Mononuclear cell (primary cell): ENCODE measurements around the gene LRRC66. TPM values are rescaled to one million over a fixed set of nuclear protein-coding genes. Genes with fewer than 3 reads are reported as not detected.

ENCODE experiments used
- H3K27me3 ChIP-seq: 2 replicates; pipeline ENCODE4 v1.6.0; 2011; ENCODE audit warnings: low read length, control low read depth; ENCODE audit not compliant: insufficient read depth
- H3K4me1 ChIP-seq: 2 replicates; pipeline ENCODE4 v1.5.1; 2011; ENCODE audit warnings: mild to moderate bottlenecking, low read length, control low read depth; ENCODE audit not compliant: insufficient read depth
- H3K4me3 ChIP-seq: 2 replicates; pipeline ENCODE4 v1.5.1; 2011; ENCODE audit warnings: mild to moderate bottlenecking, low read length, moderate library complexity
- H3K9me3 ChIP-seq: 2 replicates; pipeline ENCODE4 v1.5.1; 2011; ENCODE audit warnings: low read depth, mild to moderate bottlenecking, control low read depth, low read length
- total RNA-seq: library from RNA; depleted of rRNA; stranded (reverse); fragments of >200 nt; gene quantifications from one replicate; pipeline ENCODE4 v1.2.3, GENCODE V29; 2012

The LRRC66 gene
- total RNA-seq, 1 donor: 0.10 TPM

DNA sequence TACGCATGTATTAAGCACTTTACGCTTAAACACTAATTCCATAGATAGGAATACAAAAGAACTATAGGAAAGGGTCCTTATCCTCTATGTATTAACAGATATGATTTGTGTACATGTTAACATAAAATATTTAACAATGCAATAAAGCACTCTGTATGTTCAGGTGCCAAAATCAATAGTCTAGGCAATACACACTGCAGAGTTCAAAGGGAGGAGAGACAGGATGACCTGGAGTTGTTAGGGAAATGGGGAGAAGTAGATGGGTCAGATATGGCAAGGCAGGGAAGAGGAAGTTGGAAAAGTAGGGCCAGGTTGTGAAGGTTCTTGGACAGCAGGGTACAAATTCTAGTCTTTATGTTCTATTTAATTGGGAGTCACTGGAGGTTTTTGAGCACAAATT is 15.0 kb upstream of the LRRC66 start:
- H3K9me3 ChIP-seq: no peaks in the 10 kb centered on the region
- peaks cover 29% of the 10 kb centered on the region for H3K27me3 ChIP-seq
- peaks cover 7% of the 10 kb centered on the region for H3K4me1 ChIP-seq
- no peak overlapping the region for H3K4me3 ChIP-seq

DNA sequence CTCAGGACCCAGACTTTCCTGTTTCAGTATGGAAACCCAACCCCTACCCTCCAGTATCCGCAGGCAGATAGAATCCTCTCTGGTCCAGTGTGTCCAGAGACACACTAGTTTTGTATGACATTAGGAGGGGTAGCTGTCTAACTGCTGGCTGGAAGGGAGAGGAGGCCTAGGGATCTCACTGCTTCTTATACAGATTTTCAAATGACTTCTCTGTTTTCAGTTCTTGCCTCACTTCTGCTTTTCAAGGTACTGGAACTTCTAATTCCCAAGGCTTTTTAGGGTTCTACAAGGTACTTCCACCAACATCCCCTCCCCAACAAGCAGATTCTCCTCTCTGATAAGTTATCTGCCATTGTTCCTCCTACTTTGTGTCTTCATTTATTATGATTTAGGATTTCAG is 11.8 kb upstream of the LRRC66 start:
- H3K27me3 ChIP-seq: peaks cover 6% of the 10 kb centered on the region
- no peaks in the 10 kb centered on the region for H3K4me1 ChIP-seq
- no peak overlapping the region for H3K4me3 ChIP-seq
- no peaks in the 10 kb centered on the region for H3K9me3 ChIP-seq

DNA sequence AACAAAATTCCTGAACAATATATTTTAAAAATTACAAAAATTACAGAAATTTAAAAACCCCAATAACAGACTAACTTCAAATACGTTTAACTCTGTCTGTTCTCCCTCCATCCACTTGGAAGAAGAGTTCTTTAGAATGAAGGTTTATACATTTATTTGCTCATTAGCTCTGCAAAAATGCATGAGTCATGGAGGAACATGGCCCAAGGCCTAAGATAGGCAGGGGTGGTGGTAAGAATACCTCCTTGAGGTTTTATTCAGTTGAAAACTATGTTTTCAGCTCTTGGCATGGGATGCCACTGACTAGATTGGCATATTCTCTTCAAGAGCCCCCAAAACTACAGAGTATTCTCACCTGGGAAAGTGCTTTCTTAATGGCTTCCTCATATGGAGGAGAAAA is 8.8 kb upstream of the LRRC66 start:
- Histone ChIP-seq H3K4me3 (no peak overlapping the region), H3K9me3 (no peaks in the 10 kb centered on the region), H3K4me1 (no peaks in the 10 kb centered on the region), H3K27me3 (no peaks in the 10 kb centered on the region)

DNA sequence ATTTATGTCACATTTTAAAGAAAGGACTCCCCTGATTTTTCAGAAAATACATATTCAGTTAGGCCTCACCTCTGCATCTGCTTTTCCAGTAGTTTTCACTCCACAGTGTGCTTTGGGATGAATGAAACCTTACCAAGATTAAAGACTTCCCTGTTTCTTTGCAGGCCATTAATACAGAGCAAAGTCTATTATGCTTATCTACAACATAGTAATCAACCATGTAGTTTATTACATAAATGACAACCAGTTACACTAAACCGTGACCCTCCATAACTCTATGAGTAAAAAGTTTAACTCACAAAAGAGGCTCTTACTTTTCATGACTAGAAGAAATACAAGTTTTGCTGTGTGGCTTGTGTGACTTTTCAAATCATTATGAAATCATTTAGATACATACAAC is 2.3 kb downstream of the LRRC66 start:
- Histone ChIP-seq H3K27me3 (no peaks in the 10 kb centered on the region), H3K9me3 (no peaks in the 10 kb centered on the region), H3K4me1 (peaks cover 9% of the 10 kb centered on the region), H3K4me3 (no peak overlapping the region)

DNA sequence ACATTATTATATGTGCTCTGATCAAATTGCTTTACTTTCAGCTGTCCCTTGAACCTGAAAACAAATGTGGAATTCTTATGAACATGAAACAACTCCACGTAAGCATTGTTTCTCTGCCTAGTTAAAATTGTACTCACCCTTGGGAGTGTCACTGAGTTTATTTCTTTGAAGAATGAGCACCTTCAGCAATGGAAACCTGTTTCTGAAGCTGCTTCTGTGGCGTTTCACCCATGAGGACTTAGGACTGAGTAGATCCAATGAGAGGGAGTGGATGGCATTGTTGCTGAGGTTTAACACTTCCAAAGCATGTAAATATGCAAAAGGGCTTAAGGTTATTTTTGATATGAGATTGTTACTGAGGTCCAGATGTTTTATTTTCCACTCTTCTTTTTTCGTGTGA is 3.2 kb downstream of the LRRC66 start:
- Histone ChIP-seq H3K4me3 (no peak overlapping the region), H3K27me3 (no peaks in the 10 kb centered on the region), H3K9me3 (no peaks in the 10 kb centered on the region), H3K4me1 (peaks cover 9% of the 10 kb centered on the region)

DNA sequence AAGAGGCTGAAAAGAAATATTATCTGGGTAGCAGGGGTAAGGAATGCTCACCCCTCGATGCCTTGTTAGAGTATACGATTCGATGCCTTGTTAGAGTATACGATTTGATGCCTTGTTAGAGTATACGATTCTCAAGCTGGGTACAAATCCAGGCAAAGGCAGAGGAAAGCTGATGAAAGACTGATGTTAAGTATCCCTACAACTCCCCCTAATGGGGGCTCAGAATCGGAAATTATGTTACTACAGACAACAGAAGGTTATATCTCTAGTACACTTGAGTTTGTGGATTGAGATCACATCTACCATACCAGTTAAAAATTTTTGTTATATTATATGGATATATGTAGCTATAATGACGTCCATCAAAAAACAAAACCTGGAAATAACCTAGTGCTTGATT is 4.8 kb downstream of the LRRC66 start:
- Histone ChIP-seq H3K4me3 (no peak overlapping the region), H3K27me3 (no peaks in the 10 kb centered on the region), H3K4me1 (peaks cover 9% of the 10 kb centered on the region), H3K9me3 (no peaks in the 10 kb centered on the region)

DNA sequence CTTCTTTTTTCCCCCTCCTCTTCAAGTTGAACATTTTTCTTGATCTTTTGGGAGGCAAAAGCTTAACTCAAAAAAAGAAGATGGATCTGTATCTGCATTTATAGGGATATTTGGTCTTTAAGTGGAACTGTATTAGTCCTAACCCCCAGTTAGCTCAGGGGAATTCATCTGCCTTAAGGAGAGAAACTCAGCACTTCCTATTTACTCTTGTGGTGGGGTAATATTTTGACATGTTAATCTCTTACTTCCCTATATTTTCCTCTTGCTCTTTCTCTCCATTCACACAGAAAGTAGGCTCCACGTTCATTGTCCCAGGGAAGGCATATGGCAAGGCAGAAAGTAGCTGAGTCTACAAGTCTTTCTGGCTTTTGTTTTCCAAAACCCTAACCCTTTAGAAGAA is 5.3 kb downstream of the LRRC66 start:
- Histone ChIP-seq H3K9me3 (no peaks in the 10 kb centered on the region), H3K4me3 (no peak overlapping the region), H3K27me3 (no peaks in the 10 kb centered on the region), H3K4me1 (peaks cover 5% of the 10 kb centered on the region)

DNA sequence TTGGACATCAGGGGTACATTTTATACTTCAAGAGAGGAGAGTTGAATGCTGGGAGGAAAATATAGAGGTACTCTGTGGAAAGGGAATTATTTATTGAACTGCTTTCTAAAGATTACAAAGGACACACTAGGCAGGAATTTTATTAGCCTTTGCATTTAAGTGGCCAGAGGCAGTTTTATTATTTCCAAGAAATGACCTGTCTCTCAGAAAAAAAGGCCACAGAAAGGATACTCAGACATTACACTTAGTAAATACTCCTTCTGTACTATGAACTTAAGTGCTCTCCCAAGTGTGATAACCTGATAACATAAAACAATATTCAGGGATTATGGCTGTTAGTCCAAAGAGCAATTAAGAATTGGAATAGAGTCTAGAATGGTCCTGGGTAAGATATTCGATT is 7.5 kb downstream of the LRRC66 start:
- Histone ChIP-seq H3K27me3 (no peaks in the 10 kb centered on the region), H3K9me3 (no peaks in the 10 kb centered on the region), H3K4me1 (peaks cover 5% of the 10 kb centered on the region), H3K4me3 (no peak overlapping the region)

DNA sequence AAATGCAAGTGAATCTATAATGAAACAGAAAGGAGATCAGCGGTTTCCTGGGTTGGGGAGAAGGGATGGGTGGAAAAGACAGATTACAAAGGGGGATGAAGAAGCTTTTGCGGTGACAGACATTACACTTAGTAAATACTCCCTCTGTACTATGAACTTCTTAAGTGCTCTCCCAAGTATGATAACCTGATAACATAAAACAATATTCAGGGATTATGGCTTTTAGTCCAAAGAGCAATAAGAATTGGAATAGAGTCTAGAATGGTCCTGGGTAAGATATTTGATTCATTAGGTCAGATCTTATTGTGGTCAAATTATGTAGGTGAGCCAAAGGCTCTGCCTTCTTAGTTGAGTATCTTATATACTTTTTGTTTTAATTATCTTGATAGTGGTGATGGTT is 9.2 kb downstream of the LRRC66 start:
- Histone ChIP-seq H3K4me1 (peaks cover 5% of the 10 kb centered on the region), H3K9me3 (no peaks in the 10 kb centered on the region), H3K4me3 (no peak overlapping the region), H3K27me3 (no peaks in the 10 kb centered on the region)

DNA sequence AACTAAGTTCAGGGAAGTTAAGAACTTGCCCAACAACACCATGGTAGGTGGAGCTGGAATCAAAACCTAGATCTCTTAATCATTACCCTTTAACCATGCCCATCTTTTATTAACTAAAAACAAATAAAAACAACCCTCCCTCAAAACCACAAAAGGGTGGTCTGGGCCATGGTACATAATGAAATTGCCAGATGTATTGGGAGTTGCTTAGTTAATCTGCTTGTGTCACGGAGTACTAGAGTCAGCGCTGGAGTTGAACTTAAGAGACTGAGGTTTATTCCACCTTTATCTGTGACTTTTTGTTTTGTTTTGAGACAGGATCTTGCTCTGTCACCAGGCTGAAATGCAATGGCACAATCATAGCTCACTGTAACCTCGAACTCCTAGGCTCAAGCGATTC is 13.3 kb downstream of the LRRC66 start:
- no peaks in the 10 kb centered on the region for H3K27me3 ChIP-seq
- no peaks in the 10 kb centered on the region for H3K9me3 ChIP-seq
- H3K4me1 ChIP-seq: no peaks in the 10 kb centered on the region
- H3K4me3 ChIP-seq: no peak overlapping the region

DNA sequence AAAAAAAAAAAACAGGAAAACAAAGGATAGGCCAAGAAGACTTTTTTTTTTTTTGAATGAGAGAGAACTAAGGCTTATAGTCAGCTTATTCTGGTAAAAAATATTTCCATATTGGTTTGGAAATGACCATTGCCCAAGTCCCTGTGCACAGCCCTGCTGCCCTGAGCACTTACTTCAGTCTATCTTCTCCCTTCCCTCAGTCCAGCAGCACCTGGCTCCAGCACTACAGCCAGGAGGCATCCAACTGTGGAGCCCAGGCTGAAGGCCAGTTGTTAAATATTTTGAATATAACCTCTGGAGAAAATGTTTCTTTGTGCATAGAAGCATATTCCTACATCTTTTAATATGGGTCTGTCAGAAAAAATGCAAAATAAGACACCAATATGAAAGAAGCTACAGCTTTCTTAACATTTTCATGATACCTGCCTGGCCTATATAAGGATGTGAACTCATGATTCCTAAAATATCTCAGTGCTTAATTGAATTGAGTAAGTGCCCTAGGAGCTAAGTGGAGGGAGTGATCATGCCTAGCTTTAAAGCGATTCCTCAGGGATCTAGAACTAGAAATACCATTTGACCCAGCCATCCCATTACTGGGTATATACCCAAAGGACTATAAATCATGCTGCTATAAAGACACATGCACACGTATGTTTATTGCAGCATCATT is 14.4 kb downstream of the LRRC66 start:
- H3K9me3 ChIP-seq: no peaks in the 10 kb centered on the region
- no peak overlapping the region for H3K4me3 ChIP-seq
- no peaks in the 10 kb centered on the region for H3K4me1 ChIP-seq
- H3K27me3 ChIP-seq: no peaks in the 10 kb centered on the region

DNA sequence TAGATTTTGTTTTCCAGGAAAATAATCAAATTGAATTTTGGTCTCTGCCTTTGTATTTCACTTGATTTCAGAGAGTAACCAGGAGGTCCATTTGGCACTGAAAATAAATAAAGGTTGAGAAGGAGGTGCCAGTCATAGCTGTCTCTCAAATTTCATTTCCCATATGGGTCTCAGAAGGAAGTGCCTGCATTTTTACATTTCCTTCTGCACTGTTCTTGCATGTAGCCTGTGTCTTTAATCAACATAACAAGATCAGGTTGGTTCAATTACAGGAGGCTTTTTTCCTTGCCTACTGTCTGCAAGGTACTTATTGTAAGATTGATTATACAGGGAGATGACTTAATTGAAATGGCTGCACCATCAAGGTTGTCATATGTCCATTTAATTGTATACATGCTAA is 15.7 kb downstream of the LRRC66 start:
- H3K9me3 ChIP-seq: no peaks in the 10 kb centered on the region
- H3K4me1 ChIP-seq: no peaks in the 10 kb centered on the region
- no peaks in the 10 kb centered on the region for H3K27me3 ChIP-seq
- no peak overlapping the region for H3K4me3 ChIP-seq

DNA sequence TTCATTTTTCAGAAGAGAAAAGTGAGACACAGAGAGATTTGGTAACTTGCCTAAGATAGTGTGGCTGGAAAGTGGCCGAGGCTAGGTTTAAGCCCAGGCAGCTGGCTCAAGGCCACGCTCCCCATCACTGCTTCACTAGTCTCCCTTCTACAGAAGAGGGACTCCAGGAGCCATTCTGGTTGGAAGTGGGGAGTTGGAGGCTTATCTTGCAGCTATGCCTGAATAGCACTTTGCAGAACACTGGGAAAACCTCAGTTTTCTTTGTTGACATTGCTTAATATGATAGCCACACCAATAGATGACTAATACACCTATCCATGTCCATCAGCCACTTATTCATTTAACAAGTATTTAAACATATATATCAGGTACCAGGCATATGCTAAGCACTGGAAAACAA is 18.5 kb downstream of the LRRC66 start:
- no peak overlapping the region for H3K4me3 ChIP-seq
- H3K9me3 ChIP-seq: no peaks in the 10 kb centered on the region
- no peaks in the 10 kb centered on the region for H3K27me3 ChIP-seq
- no peaks in the 10 kb centered on the region for H3K4me1 ChIP-seq

DNA sequence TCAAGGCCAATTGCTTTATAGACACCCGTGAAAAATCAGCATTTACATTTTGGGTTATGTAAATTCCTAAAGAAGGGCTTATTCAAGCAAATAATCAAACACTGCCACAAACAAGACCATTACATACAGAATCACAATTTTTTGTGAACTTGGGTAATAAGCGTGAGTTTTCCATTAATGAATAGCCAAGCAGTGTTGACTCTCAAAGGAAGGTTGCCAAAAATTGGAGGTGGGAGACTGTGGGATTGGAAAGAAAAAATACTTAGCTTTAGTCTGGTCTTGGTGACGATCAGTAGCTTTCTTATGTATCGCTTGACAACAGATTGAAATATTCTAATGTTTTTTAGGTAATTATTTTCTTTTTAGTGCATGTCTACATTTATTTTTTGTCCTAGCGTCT is 20.9 kb downstream of the LRRC66 start:
- Histone ChIP-seq H3K27me3 (no peaks in the 10 kb centered on the region), H3K4me1 (no peaks in the 10 kb centered on the region), H3K4me3 (no peak overlapping the region), H3K9me3 (no peaks in the 10 kb centered on the region)

DNA sequence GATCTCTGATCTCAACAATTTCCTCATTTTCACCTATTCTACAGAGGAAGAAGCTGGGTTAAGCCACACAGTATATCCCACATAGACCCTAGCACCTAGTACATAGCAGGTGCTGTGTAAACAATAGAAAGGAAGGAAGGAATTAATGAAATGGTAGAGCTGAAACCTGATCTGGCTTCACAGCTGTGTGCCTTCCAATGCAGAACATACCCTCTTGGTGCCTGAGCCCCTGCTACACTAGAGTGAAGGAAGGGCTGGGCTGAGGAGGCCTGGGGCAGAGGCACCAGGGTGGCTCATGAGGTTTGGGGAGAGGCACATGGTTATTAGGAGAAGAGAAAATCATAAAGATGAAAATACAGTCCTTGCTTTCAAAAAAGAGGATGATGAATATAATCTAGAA is 21.3 kb downstream of the LRRC66 start:
- H3K9me3 ChIP-seq: no peaks in the 10 kb centered on the region
- H3K4me1 ChIP-seq: no peaks in the 10 kb centered on the region
- no peaks in the 10 kb centered on the region for H3K27me3 ChIP-seq
- H3K4me3 ChIP-seq: no peak overlapping the region

DNA sequence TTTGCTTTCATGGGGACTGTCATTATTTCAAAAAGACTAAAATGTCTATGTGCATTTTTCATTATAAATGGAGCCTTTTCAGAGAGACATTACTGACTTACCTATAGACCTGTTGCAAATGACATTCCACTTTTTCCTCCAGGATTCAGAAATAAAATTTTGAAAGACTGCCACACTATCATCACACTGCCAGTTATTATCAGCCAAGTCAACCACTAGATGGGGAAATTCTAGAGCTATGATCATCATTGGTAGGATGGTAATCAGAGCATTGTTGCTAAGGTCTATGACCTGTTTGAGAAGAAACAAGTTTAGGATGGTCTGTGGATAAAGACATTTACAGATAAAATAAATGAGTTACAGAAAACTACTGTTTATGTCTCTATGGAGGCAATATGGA is 22.5 kb downstream of the LRRC66 start:
- no peaks in the 10 kb centered on the region for H3K9me3 ChIP-seq
- no peaks in the 10 kb centered on the region for H3K27me3 ChIP-seq
- H3K4me3 ChIP-seq: no peak overlapping the region
- H3K4me1 ChIP-seq: no peaks in the 10 kb centered on the region
